ENCODE results near the gene SV2B. TPM values are rescaled to one million over a fixed set of nuclear protein-coding genes. Genes with fewer than 3 reads are reported as not detected.

The SV2B gene
- total and polyA plus RNA-seq, 2 donors (not counting 1 experiment from before 2014, with no cell fraction given), result under 0.01 TPM; not detected in 1

DNA sequence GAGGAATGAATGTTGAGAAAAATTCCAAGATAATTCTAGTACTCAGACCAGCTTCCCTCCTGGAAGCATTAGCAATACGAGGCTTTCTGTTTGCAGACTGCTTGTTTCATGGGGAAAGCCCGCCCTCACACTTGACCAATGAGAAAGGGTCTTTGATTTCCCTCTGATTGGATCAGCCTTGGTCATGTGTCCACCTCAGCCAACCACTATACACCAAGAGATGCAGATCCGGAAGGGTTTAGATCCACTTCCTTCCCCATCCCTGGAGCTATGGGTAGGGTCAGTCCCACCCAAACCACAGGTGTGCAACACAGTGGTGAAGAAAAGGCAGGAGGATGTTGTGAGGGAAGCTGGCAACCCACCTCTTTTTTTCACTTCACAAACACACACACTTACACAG is 154.7 kb downstream of the SV2B start:
- Histone ChIP-seq H3K4me2 (ENCODE audit: extremely low read depth, insufficient read depth, low read length) (no peak overlapping the region), H3K27ac (ENCODE audit: insufficient read depth, low read length) (no peak overlapping the region), H2AFZ (ENCODE audit: low read length) (no peak overlapping the region), H3K79me2 (ENCODE audit: control insufficient read depth, insufficient read depth, low read length) (no peaks in the 10 kb centered on the region), H3K4me3 (replicated peaks in 1 of 4; ENCODE audit: control extremely low read depth in 1 of 4, insufficient read depth in 1 of 4, low read depth in 3 of 4, low read length in 4 of 4) (no peak overlapping the region), H3K4me1 (ENCODE audit: control insufficient read depth, extremely low read depth, insufficient read depth, low read length) (no peaks in the 10 kb centered on the region), H3K27me3 (ENCODE audit: control insufficient read depth, insufficient read depth, low read length) (no peaks in the 10 kb centered on the region), H4K20me1 (ENCODE audit: control insufficient read depth, extremely low read depth, insufficient read depth, low read length) (no peaks in the 10 kb centered on the region), H3K36me3 (ENCODE audit: control insufficient read depth, insufficient read depth, low read length) (no peaks in the 10 kb centered on the region), H3K9ac (ENCODE audit: insufficient read depth, low read length) (no peak overlapping the region), H3K9me3 (ENCODE audit: control insufficient read depth, insufficient read depth, low read depth, low read length) (no peaks in the 10 kb centered on the region)
- no peak for DNase-seq (ENCODE audit: low read depth in 2 of 2)
- TF ChIP-seq, protein P1, sequence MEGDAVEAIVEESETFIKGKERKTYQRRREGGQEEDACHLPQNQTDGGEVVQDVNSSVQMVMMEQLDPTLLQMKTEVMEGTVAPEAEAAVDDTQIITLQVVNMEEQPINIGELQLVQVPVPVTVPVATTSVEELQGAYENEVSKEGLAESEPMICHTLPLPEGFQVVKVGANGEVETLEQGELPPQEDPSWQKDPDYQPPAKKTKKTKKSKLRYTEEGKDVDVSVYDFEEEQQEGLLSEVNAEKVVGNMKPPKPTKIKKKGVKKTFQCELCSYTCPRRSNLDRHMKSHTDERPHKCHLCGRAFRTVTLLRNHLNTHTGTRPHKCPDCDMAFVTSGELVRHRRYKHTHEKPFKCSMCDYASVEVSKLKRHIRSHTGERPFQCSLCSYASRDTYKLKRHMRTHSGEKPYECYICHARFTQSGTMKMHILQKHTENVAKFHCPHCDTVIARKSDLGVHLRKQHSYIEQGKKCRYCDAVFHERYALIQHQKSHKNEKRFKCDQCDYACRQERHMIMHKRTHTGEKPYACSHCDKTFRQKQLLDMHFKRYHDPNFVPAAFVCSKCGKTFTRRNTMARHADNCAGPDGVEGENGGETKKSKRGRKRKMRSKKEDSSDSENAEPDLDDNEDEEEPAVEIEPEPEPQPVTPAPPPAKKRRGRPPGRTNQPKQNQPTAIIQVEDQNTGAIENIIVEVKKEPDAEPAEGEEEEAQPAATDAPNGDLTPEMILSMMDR (conservative IDR thresholded peaks at IDR 0.05 in 1 of 2, IDR thresholded peaks at IDR 0.05 in 1 of 2; ENCODE audit: low read depth in 1 of 2, low read length in 2 of 2), result no peak
- no peak for TF ChIP-seq EZH2 (IDR thresholded peaks at IDR 0.05; ENCODE audit: low read length, missing control alignments)

- H2AFZ ChIP-seq (ENCODE audit: low read length), result no peak overlapping the region
- no peaks in the 10 kb centered on the region for H3K36me3 ChIP-seq (ENCODE audit: control insufficient read depth, insufficient read depth, low read length)
- DNase-seq (ENCODE audit: low read depth in 2 of 2), result no peak
- no peaks in the 10 kb centered on the region for H3K4me1 ChIP-seq (ENCODE audit: control insufficient read depth, extremely low read depth, insufficient read depth, low read length)
- H3K27ac ChIP-seq (ENCODE audit: insufficient read depth, low read length), result no peak overlapping the region
- no peak overlapping the region for H3K4me3 ChIP-seq (replicated peaks in 1 of 4; ENCODE audit: control extremely low read depth in 1 of 4, insufficient read depth in 1 of 4, low read depth in 3 of 4, low read length in 4 of 4)
- TF ChIP-seq, protein P1 (conservative IDR thresholded peaks at IDR 0.05 in 1 of 2, IDR thresholded peaks at IDR 0.05 in 1 of 2; ENCODE audit: low read depth in 1 of 2, low read length in 2 of 2), result no peak
- TF ChIP-seq EZH2 (IDR thresholded peaks at IDR 0.05; ENCODE audit: low read length, missing control alignments), result no peak
- H3K79me2 ChIP-seq (ENCODE audit: control insufficient read depth, insufficient read depth, low read length), result no peaks in the 10 kb centered on the region
- H3K9ac ChIP-seq (ENCODE audit: insufficient read depth, low read length), result no peak overlapping the region
- no peaks in the 10 kb centered on the region for H3K27me3 ChIP-seq (ENCODE audit: control insufficient read depth, insufficient read depth, low read length)
- no peaks in the 10 kb centered on the region for H4K20me1 ChIP-seq (ENCODE audit: control insufficient read depth, extremely low read depth, insufficient read depth, low read length)
- no peaks in the 10 kb centered on the region for H3K9me3 ChIP-seq (ENCODE audit: control insufficient read depth, insufficient read depth, low read depth, low read length)
- no peak overlapping the region for H3K4me2 ChIP-seq (ENCODE audit: extremely low read depth, insufficient read depth, low read length)
Measured at GRCh38 chr15:91255670-91256192, 155.7 kb downstream of the SV2B start.

GRCh38 chr15:91257746-91258414 is 157.8 kb downstream of the SV2B start:
- no peak for DNase-seq (ENCODE audit: low read depth in 2 of 2)
- H3K27me3 ChIP-seq (ENCODE audit: control insufficient read depth, insufficient read depth, low read length), result no peaks in the 10 kb centered on the region
- H3K9ac ChIP-seq (ENCODE audit: insufficient read depth, low read length), result no peak overlapping the region
- TF ChIP-seq, protein P1 (conservative IDR thresholded peaks at IDR 0.05 in 1 of 2, IDR thresholded peaks at IDR 0.05 in 1 of 2; ENCODE audit: low read depth in 1 of 2, low read length in 2 of 2), result no peak
- TF ChIP-seq EZH2 (IDR thresholded peaks at IDR 0.05; ENCODE audit: low read length, missing control alignments), result no peak
- no peaks in the 10 kb centered on the region for H3K36me3 ChIP-seq (ENCODE audit: control insufficient read depth, insufficient read depth, low read length)
- no peaks in the 10 kb centered on the region for H3K9me3 ChIP-seq (ENCODE audit: control insufficient read depth, insufficient read depth, low read depth, low read length)
- no peaks in the 10 kb centered on the region for H4K20me1 ChIP-seq (ENCODE audit: control insufficient read depth, extremely low read depth, insufficient read depth, low read length)
- H3K4me1 ChIP-seq (ENCODE audit: control insufficient read depth, extremely low read depth, insufficient read depth, low read length), result no peaks in the 10 kb centered on the region
- no peak overlapping the region for H3K4me3 ChIP-seq (replicated peaks in 1 of 4; ENCODE audit: control extremely low read depth in 1 of 4, insufficient read depth in 1 of 4, low read depth in 3 of 4, low read length in 4 of 4)
- H3K79me2 ChIP-seq (ENCODE audit: control insufficient read depth, insufficient read depth, low read length), result no peaks in the 10 kb centered on the region
- no peak overlapping the region for H2AFZ ChIP-seq (ENCODE audit: low read length)
- no peak overlapping the region for H3K4me2 ChIP-seq (ENCODE audit: extremely low read depth, insufficient read depth, low read length)
- no peak overlapping the region for H3K27ac ChIP-seq (ENCODE audit: insufficient read depth, low read length)
